Measurements from ENCODE around the gene MTAP. TPM values are rescaled to one million over a fixed set of nuclear protein-coding genes. Genes with fewer than 3 reads are reported as not detected.

Gene MTAP
- total RNA-seq, 1 donor from 2014 or later, result 56.1 TPM

DNA sequence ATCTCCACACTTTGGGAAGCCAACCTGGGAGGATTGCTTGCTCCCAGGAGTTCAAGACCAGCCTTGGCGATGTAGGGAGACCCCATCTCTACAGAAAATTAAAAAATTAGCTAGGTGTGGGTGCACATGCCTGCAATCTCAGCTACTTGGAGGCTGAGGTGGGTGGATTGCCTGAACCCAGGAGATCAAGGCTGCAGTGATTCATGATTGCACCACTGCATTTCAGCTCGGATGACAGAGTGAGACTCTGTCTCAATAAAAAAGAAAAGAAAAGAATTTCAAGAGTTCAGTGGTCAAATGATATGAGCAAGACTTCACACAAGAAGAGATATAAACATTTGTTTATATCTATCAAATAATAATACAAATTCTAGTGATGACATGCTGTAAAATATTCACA is 23.0 kb upstream of the MTAP start:
- DNase-seq (ENCODE audit: low read depth) (no peak), FAIRE-seq (no peak)
- Mint-ChIP-seq H3K27ac (ENCODE audit: unreplicated experiment) (no peak overlapping the region), H3K4me1 (ENCODE audit: low read depth, unreplicated experiment) (no peaks in the 10 kb centered on the region), H3K9me3 (ENCODE audit: unreplicated experiment) (no peaks in the 10 kb centered on the region), H3K4me3 (ENCODE audit: unreplicated experiment) (no peak overlapping the region), H3K27me3 (ENCODE audit: low read depth, unreplicated experiment) (no peaks in the 10 kb centered on the region), H3K36me3 (ENCODE audit: low read depth, unreplicated experiment) (no peaks in the 10 kb centered on the region)
- Histone ChIP-seq H3K27ac (ENCODE audit: low read depth, low read length) (no peak overlapping the region), H3K27me3 (ENCODE audit: insufficient read depth, low read length) (no peaks in the 10 kb centered on the region), H3K4me1 (ENCODE audit: insufficient read depth, low read length) (peaks cover 26% of the 10 kb centered on the region), H4K20me1 (ENCODE audit: insufficient read depth, low read length) (no peaks in the 10 kb centered on the region), H3K4me3 (ENCODE audit: insufficient read depth, low read depth, low read length) (no peak overlapping the region), H3K36me3 (ENCODE audit: insufficient read depth, low read length) (no peaks in the 10 kb centered on the region), H3K4me2 (ENCODE audit: low read length) (no peak overlapping the region), H3K79me2 (ENCODE audit: insufficient read depth, low read length) (no peaks in the 10 kb centered on the region), H3K9me3 (ENCODE audit: insufficient read depth, low read depth, low read length) (no peaks in the 10 kb centered on the region), H2AFZ (ENCODE audit: low read depth, low read length) (no peak overlapping the region), H3K9ac (ENCODE audit: low read length) (no peak overlapping the region)
- no peak for TF ChIP-seq CTCF (IDR thresholded peaks at IDR 0.05; ENCODE audit: insufficient read depth, low read depth, low read length)
- TF ChIP-seq EZH2 (IDR thresholded peaks at IDR 0.05; ENCODE audit: insufficient read depth, low read length), result no peak

GRCh38 chr9:21781656-21782055 is 20.8 kb upstream of the MTAP start:
- TF ChIP-seq CTCF (IDR thresholded peaks at IDR 0.05; ENCODE audit: insufficient read depth, low read depth, low read length), result no peak
- TF ChIP-seq EZH2 (IDR thresholded peaks at IDR 0.05; ENCODE audit: insufficient read depth, low read length), result no peak
- Mint-ChIP-seq H3K4me1 (ENCODE audit: low read depth, unreplicated experiment) (no peaks in the 10 kb centered on the region), H3K27me3 (ENCODE audit: low read depth, unreplicated experiment) (peaks cover 3% of the 10 kb centered on the region), H3K36me3 (ENCODE audit: low read depth, unreplicated experiment) (no peaks in the 10 kb centered on the region), H3K27ac (ENCODE audit: unreplicated experiment) (no peak overlapping the region), H3K4me3 (ENCODE audit: unreplicated experiment) (no peak overlapping the region), H3K9me3 (ENCODE audit: unreplicated experiment) (no peaks in the 10 kb centered on the region)
- Histone ChIP-seq H3K4me2 (ENCODE audit: low read length) (no peak overlapping the region), H3K9me3 (ENCODE audit: insufficient read depth, low read depth, low read length) (no peaks in the 10 kb centered on the region), H3K4me1 (ENCODE audit: insufficient read depth, low read length) (peaks cover 26% of the 10 kb centered on the region), H3K4me3 (ENCODE audit: insufficient read depth, low read depth, low read length) (no peak overlapping the region), H2AFZ (ENCODE audit: low read depth, low read length) (no peak overlapping the region), H3K9ac (ENCODE audit: low read length) (no peak overlapping the region), H3K36me3 (ENCODE audit: insufficient read depth, low read length) (no peaks in the 10 kb centered on the region), H4K20me1 (ENCODE audit: insufficient read depth, low read length) (no peaks in the 10 kb centered on the region), H3K27me3 (ENCODE audit: insufficient read depth, low read length) (no peaks in the 10 kb centered on the region), H3K79me2 (ENCODE audit: insufficient read depth, low read length) (no peaks in the 10 kb centered on the region), H3K27ac (ENCODE audit: low read depth, low read length) (no peak overlapping the region)
- FAIRE-seq (no peak), DNase-seq (ENCODE audit: low read depth) (no peak)

DNA sequence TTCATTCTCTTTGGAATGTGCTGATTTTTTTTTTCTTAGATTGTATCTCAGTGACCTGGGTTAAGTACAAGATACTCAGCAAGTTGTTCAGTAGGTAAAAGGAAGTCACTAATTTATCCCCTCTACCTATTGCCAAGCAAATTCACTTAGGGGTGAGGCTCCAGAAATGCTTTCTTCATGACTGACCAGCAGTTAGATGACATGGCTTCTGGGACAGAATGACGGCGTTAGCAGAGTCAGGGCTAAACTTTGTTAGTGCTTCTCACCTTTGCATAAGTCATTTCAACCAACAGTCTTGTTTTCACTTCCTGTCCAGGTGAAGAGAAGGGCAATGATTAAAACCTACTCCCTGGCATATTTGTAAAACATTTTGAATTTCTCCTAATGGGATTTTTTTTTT is 20.2 kb upstream of the MTAP start:
- TF ChIP-seq CTCF (IDR thresholded peaks at IDR 0.05; ENCODE audit: insufficient read depth, low read depth, low read length), result no peak
- TF ChIP-seq EZH2 (IDR thresholded peaks at IDR 0.05; ENCODE audit: insufficient read depth, low read length), result no peak
- Mint-ChIP-seq H3K36me3 (ENCODE audit: low read depth, unreplicated experiment) (no peaks in the 10 kb centered on the region), H3K4me3 (ENCODE audit: unreplicated experiment) (no peak overlapping the region), H3K9me3 (ENCODE audit: unreplicated experiment) (no peaks in the 10 kb centered on the region), H3K4me1 (ENCODE audit: low read depth, unreplicated experiment) (no peaks in the 10 kb centered on the region), H3K27me3 (ENCODE audit: low read depth, unreplicated experiment) (peaks cover 3% of the 10 kb centered on the region), H3K27ac (ENCODE audit: unreplicated experiment) (no peak overlapping the region)
- Histone ChIP-seq H3K79me2 (ENCODE audit: insufficient read depth, low read length) (no peaks in the 10 kb centered on the region), H3K27me3 (ENCODE audit: insufficient read depth, low read length) (no peaks in the 10 kb centered on the region), H3K36me3 (ENCODE audit: insufficient read depth, low read length) (no peaks in the 10 kb centered on the region), H3K9ac (ENCODE audit: low read length) (no peak overlapping the region), H2AFZ (ENCODE audit: low read depth, low read length) (peak overlapping the region; percentile 28), H3K4me1 (ENCODE audit: insufficient read depth, low read length) (peaks cover 21% of the 10 kb centered on the region), H4K20me1 (ENCODE audit: insufficient read depth, low read length) (no peaks in the 10 kb centered on the region), H3K4me3 (ENCODE audit: insufficient read depth, low read depth, low read length) (no peak overlapping the region), H3K27ac (ENCODE audit: low read depth, low read length) (no peak overlapping the region), H3K9me3 (ENCODE audit: insufficient read depth, low read depth, low read length) (no peaks in the 10 kb centered on the region), H3K4me2 (ENCODE audit: low read length) (no peak overlapping the region)
- FAIRE-seq, result peak; percentile 20
- peak; percentile 54 for DNase-seq (ENCODE audit: low read depth)
